ENCODE results near the gene ADIPOR2.

GRCh38 chr12:1836241-1836803, 145.5 kb downstream of the ADIPOR2 start:
- TF ChIP-seq POLR2A (IDR thresholded peaks at IDR 0.05; ENCODE audit: low read depth, low read length), result no peak
- no peak for TF ChIP-seq POLR2AphosphoS5 (IDR thresholded peaks at IDR 0.05; ENCODE audit: low read depth, low read length)
- no peak for TF ChIP-seq TAF1 (IDR thresholded peaks at IDR 0.05; ENCODE audit: borderline replicate concordance, low read depth, low read length)
